Activated CD4-positive, alpha-beta T cell treated with anti-CD3 and anti-CD28 coated beads for 36 hours (primary cell): ENCODE results near the gene HIF1A. TPM values are rescaled to one million over a fixed set of nuclear protein-coding genes. Genes with fewer than 3 reads are reported as not detected.

Source experiments
- ATAC-seq: fragments of 200-7000 bp; cut with Tn5 transposase; one replicate; pipeline ENCODE4 v1.10.0; 2021; ENCODE audit warnings: mild to moderate bottlenecking, moderate library complexity
- CTCF ChIA-PET: fragments of 350-600 bp; sonication (Branson Sonifier 250); formaldehyde crosslinking; loops from one replicate; lab custom pipeline; 2021; ENCODE audit warnings: antibody characterized with exemption; lab: Charles Lee
- POLR2A ChIA-PET: fragments of 350-600 bp; sonication (Branson Sonifier 250); formaldehyde crosslinking; loops from one replicate; lab custom pipeline; 2021; ENCODE audit warnings: antibody characterized with exemption, inconsistent platforms; lab: Charles Lee
- DNase-seq: peaks from one replicate; pipeline ENCODE4 v3.0.0-alpha.2; 2020
- H3K27ac Mint-ChIP-seq: one replicate; pipeline ENCODE4 v1.8.0; 2021; ENCODE audit warnings: mixed read lengths
- H3K27me3 Mint-ChIP-seq: one replicate; pipeline ENCODE4 v1.8.0; 2021; ENCODE audit warnings: mixed read lengths
- H3K36me3 Mint-ChIP-seq: one replicate; pipeline ENCODE4 v1.8.0; 2021; ENCODE audit warnings: low read depth, mixed read lengths
- H3K4me1 Mint-ChIP-seq: one replicate; pipeline ENCODE4 v1.8.0; 2021; ENCODE audit warnings: mixed read lengths
- H3K4me3 Mint-ChIP-seq: one replicate; pipeline ENCODE4 v1.8.0; 2021; ENCODE audit warnings: mild to moderate bottlenecking, moderate library complexity, mixed read lengths
- H3K9me3 Mint-ChIP-seq: one replicate; pipeline ENCODE4 v1.8.0; 2021; ENCODE audit warnings: low read depth, mixed read lengths
- intact Hi-C, 2 experiments: fragments of 100-400 bp; cut with DNase I in 1 of 2; cut with micrococcal nuclease in 1 of 2; formaldehyde crosslinking; loops; one replicate each; pipeline versions ENCODE4 v1.14.2 to v1.15.1; 2022 to 2024; cut with DNase I, micrococcal nuclease
- total RNA-seq, 2 experiments: library from RNA; stranded (reverse); gene quantifications; one replicate each; pipeline ENCODE4 v1.2.3, GENCODE V29; 2021

HIF1A gene
- total RNA-seq, 2 experiments from 2014 or later = 196 to 329 TPM

GRCh38 chr14:61768240-61768639 lies 72.9 kb downstream of the HIF1A start:
- ATAC-seq = no peak
- POLR2A ChIA-PET = interaction anchor here (0.7 kb wide), 1 partner anchor 199 kb away, joined by 6 read pairs; no protein-coding TSS in a partner anchor
- DNase-seq = no peak
- CTCF ChIA-PET = interaction anchor here (0.6 to 0.9 kb wide), 4 partner anchors 12 to 471 kb away, joined by 3 read pairs; no protein-coding TSS in a partner anchor
- intact Hi-C loops = no loop called here
- no peak overlapping the region for H3K4me3 Mint-ChIP-seq
- peaks cover 28% of the 10 kb centered on the region for H3K4me1 Mint-ChIP-seq
- H3K27ac Mint-ChIP-seq = no peak overlapping the region
- peaks cover 33% of the 10 kb centered on the region for H3K36me3 Mint-ChIP-seq
- H3K27me3 Mint-ChIP-seq = no peaks in the 10 kb centered on the region
- H3K9me3 Mint-ChIP-seq = no peaks in the 10 kb centered on the region

- no peak for DNase-seq
- Mint-ChIP-seq H3K9me3 (no peaks in the 10 kb centered on the region), H3K4me1 (peaks cover 13% of the 10 kb centered on the region), H3K27ac (no peak overlapping the region), H3K27me3 (no peaks in the 10 kb centered on the region), H3K36me3 (peaks cover 34% of the 10 kb centered on the region), H3K4me3 (no peak overlapping the region)
- POLR2A ChIA-PET = no interaction called here
- CTCF ChIA-PET = no interaction called here
- no peak for ATAC-seq
- intact Hi-C loops = no loop called here
Measured at GRCh38 chr14:61769893-61770292, 74.6 kb downstream of the HIF1A start.

GRCh38 chr14:61774861-61775260 lies 79.5 kb downstream of the HIF1A start:
- Mint-ChIP-seq H3K4me1 (peaks cover 21% of the 10 kb centered on the region), H3K4me3 (no peak overlapping the region), H3K27me3 (no peaks in the 10 kb centered on the region), H3K36me3 (peaks cover 45% of the 10 kb centered on the region), H3K9me3 (no peaks in the 10 kb centered on the region), H3K27ac (no peak overlapping the region)
- ChIA-PET POLR2A (no interaction called here), CTCF (no interaction called here)
- ATAC-seq (no peak), DNase-seq (no peak)
- intact Hi-C loops = no loop called here

GRCh38 chr14:61780125-61780524 lies 84.8 kb downstream of the HIF1A start:
- POLR2A ChIA-PET = interaction anchor here (1.0 kb wide), 1 partner anchor 31 kb away, joined by 3 read pairs; no protein-coding TSS in a partner anchor
- H3K27me3 Mint-ChIP-seq = no peaks in the 10 kb centered on the region
- CTCF ChIA-PET = interaction anchor here (0.5 to 2.6 kb wide), 7 partner anchors 9 to 432 kb away, joined by 3 to 14 read pairs (median 4); no protein-coding TSS in a partner anchor
- peaks cover 36% of the 10 kb centered on the region for H3K4me1 Mint-ChIP-seq
- no peaks in the 10 kb centered on the region for H3K9me3 Mint-ChIP-seq
- peak overlapping the region; percentile 88 for H3K27ac Mint-ChIP-seq
- intact Hi-C loops = no loop called here
- H3K4me3 Mint-ChIP-seq = no peak overlapping the region
- H3K36me3 Mint-ChIP-seq = peaks cover 49% of the 10 kb centered on the region
- DNase-seq (peak; percentile 20), ATAC-seq (peak; percentile 95)

- DNase-seq (no peak), ATAC-seq (no peak)
- Mint-ChIP-seq H3K4me3 (no peak overlapping the region), H3K9me3 (no peaks in the 10 kb centered on the region), H3K27ac (no peak overlapping the region), H3K27me3 (no peaks in the 10 kb centered on the region), H3K36me3 (peaks cover 6% of the 10 kb centered on the region), H3K4me1 (peaks cover 2% of the 10 kb centered on the region)
- POLR2A ChIA-PET = no interaction called here
- CTCF ChIA-PET = interaction anchor here (0.7 to 1.9 kb wide), 2 partner anchors 13 to 124 kb away, joined by 3 to 5 read pairs; no protein-coding TSS in a partner anchor
- intact Hi-C loops = loop anchor here in 1 of 2 experiments (2.0 kb wide), 1 partner anchor 19 kb away; no protein-coding TSS in a partner anchor
Measured at GRCh38 chr14:61797309-61797708, 102.0 kb downstream of the HIF1A start.

Other genes with a start within 250 kb of the HIF1A start
- gene SNAPC1, start 66.9 kb downstream of the HIF1A start, total RNA-seq = 10 to 100 TPM; 10.5 to 11.2 TPM
- under 1 TPM; 0.02 to 0.04 TPM for gene SYT16, start 117.2 kb downstream of the HIF1A start, total RNA-seq